SU-DHL-6 (cell line): Measurements from ENCODE around the gene RINT1.

Experiments used
- H2AFZ ChIP-seq: fragments of 200-600 bp; sonication (generic); 2 replicates; pipeline ENCODE4 v1.6.1; 2014; ENCODE audit warnings: low read depth, mild to moderate bottlenecking, moderate library complexity, mixed read lengths, antibody characterized with exemption, low read length; ENCODE audit not compliant: severe bottlenecking
- H3F3A ChIP-seq: fragments of 200-600 bp; shearing (Covaris generic); 2 replicates; pipeline ENCODE4 v1.6.0; 2016; ENCODE audit warnings: antibody characterized with exemption, mild to moderate bottlenecking; ENCODE audit not compliant: insufficient read depth
- H3K27ac ChIP-seq: fragments of 200-600 bp; sonication (generic); 2 replicates; pipeline ENCODE4 v1.5.1; 2016; ENCODE audit warnings: low read depth, mild to moderate bottlenecking, low read length, moderate library complexity, mixed read lengths
- H3K27me3 ChIP-seq: fragments of 200-600 bp; sonication (generic), shearing (Covaris generic); 2 replicates; pipeline ENCODE4 v1.6.0; 2014; ENCODE audit warnings: mild to moderate bottlenecking, low read length
- H3K36me3 ChIP-seq: fragments of 200-600 bp; sonication (generic); 2 replicates; pipeline ENCODE4 v1.6.1; 2014; ENCODE audit warnings: mild to moderate bottlenecking, low read length, mixed read lengths
- H3K4me2 ChIP-seq: fragments of 300-600, 200-600 bp; shearing (Covaris generic), sonication (generic); 2 replicates; pipeline ENCODE4 v1.6.0; 2014; ENCODE audit warnings: low read length, low read depth, mild to moderate bottlenecking; ENCODE audit not compliant: poor library complexity, severe bottlenecking
- H3K4me3 ChIP-seq: fragments of 200-600 bp; sonication (generic); 2 replicates; pipeline ENCODE4 v1.5.1; 2014; ENCODE audit warnings: antibody characterized with exemption, low read length, mild to moderate bottlenecking, mixed read lengths; ENCODE audit not compliant: insufficient read depth, poor library complexity, severe bottlenecking
- H3K79me2 ChIP-seq: fragments of 200-600 bp; sonication (generic); 2 replicates; pipeline ENCODE4 v1.6.1; 2014; ENCODE audit warnings: mild to moderate bottlenecking, low read length, moderate library complexity; ENCODE audit not compliant: insufficient read depth
- H3K9ac ChIP-seq: fragments of 200-600 bp; sonication (generic); 2 replicates; pipeline ENCODE4 v1.7.0; 2014; ENCODE audit warnings: mild to moderate bottlenecking, low read length
- H3K9me2 ChIP-seq: fragments of 200-600 bp; sonication (generic); replicated peaks from 2 replicates; pipeline ENCODE4 v1.6.1; 2014; ENCODE audit warnings: low read length; ENCODE audit not compliant: insufficient read depth
- H3K9me3 ChIP-seq: fragments of 200-600 bp; sonication (generic); 2 replicates; pipeline ENCODE4 v1.6.1; 2014; ENCODE audit warnings: low read length, mixed read lengths; ENCODE audit not compliant: insufficient read depth
- H4K20me1 ChIP-seq: fragments of 200-600 bp; sonication (generic); 2 replicates; pipeline ENCODE4 v1.6.1; 2014; ENCODE audit warnings: low read depth, mild to moderate bottlenecking, antibody characterized with exemption, low read length, moderate library complexity, mixed read lengths
- EZH2phosphoT487 ChIP-seq: fragments of 200-600 bp; sonication (generic), shearing (Covaris generic); conservative IDR thresholded peaks from 2 replicates; pipeline ENCODE4 v1.6.1; 2018; ENCODE audit warnings: mild to moderate bottlenecking, antibody characterized with exemption, low read length, moderate library complexity, mixed read lengths
- TF ChIP-seq, protein P1 (sequence below): fragments of 200-600 bp; sonication (generic); IDR thresholded peaks from one replicate; pipeline ENCODE4 v1.5.1; 2017; ENCODE audit warnings: antibody characterized with exemption, mild to moderate bottlenecking, low read length, moderate library complexity; ENCODE audit not compliant: insufficient read depth, poor library complexity, severe bottlenecking

RINT1 gene

DNA sequence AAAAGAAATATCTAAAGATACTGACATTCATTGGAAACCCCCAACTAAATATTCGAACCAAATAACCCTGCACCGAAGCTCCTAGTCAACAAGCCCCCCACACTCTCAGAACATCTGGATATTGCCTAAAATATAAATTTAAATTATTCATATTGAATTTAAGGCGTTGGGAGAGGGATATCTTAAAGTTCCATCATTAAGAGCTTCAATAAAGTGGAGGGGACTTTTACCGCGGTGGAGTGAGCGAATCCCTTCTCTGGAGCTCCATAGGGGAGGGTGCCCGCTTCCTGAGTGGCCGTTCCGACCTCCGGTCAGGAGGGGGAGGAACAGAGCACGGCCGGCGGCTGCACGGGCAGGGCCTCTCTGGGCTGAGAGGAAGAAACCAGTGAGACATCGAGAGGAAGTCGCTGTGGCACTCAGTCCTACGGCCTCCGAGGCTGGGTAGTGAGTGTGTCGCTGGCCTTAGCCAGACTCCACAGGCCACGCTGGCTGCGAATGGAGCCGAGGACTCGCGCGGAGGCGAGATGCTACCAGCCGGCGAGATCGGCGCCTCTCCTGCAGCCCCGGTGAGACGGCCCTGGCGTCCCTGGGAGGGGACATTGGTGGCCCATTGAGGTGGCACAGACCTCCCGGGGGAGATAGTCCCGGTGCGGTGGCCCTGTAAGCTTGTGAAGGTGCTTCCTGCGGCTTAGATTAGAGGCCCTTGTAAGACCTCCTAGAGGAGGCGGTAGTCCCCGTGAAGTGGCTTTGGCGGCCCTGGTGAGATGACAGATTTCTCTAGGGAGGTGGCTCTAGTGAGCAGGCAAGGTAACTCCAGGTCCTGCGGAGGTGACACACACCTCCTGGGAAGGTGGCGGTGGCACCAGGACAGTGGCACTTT, at the start of gene RINT1:
RINT1 (plus strand) TSS at position 410 of the 880 bp plus-strand sequence; CDS start at position 525, 115 bp downstream.
- H3K27ac ChIP-seq = peak within 1 kb of the TSS; percentile 59
- H3K4me2 ChIP-seq = peak within 1 kb of the TSS; percentile 97

DNA sequence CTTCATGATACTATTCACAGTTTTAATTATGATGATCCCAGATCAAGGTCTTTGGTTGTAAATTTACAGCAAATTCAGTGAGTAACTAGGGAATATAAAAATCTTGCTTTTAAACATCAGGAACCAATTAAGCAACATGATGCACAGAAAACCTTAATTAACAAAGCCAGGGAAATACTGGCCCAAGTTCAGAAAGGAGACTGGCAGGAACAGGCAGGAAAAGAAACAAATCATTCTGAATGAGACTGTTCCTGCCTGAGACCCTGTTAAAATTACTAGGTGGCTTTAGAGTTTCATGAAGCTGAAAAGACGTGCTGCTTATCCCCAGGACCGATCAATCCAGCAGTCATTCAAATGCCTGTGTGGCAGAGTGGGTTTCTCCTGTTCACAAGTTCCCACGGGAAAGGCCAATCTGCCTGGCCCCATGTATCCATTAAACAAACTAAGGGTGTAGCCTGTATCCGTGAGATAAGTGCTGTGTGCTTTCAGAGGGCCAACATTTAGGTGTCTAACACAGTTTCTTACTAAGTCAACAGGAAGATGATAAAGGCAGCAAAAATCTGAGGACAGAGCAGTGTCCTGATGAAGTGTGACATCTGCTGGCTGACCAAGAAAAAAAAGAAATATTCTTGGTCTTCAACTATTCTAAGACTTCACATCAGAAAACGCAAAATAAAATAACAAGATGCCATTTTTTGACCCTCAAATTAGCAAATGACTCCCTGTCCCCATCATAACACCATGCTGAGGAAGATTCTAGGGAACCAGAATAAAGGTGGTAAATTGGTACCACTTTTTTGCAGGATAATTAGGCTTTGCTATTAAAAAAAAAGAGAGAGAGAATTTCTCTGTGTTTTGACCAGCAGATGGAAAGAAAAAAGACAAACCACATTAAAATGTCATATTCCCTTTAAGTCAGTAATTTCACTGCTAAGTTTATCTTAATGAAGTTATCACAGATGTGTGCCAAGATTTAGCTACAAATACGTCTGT, 44.1 kb upstream of the RINT1 start:
- Histone ChIP-seq H3K36me3 (peaks cover 4% of the 10 kb centered on the region; the same call in 1 of the 2 replicates), H3K79me2 (no peaks in the 10 kb centered on the region), H3K9ac (no peak overlapping the region), H3K9me2 (no peaks in the 10 kb centered on the region), H3K9me3 (no peaks in the 10 kb centered on the region), H4K20me1 (no peaks in the 10 kb centered on the region), H3K4me3 (no peak overlapping the region), H3F3A (0 out of 2 replicates have a peak, but pooled peaks cover 5% of the 10 kb centered on the region), H3K4me2 (no peak overlapping the region), H3K27me3 (no peaks in the 10 kb centered on the region), H2AFZ (no peak overlapping the region), H3K27ac (no peak overlapping the region)
- TF ChIP-seq EZH2phosphoT487 = no peak
- TF ChIP-seq, protein P1, sequence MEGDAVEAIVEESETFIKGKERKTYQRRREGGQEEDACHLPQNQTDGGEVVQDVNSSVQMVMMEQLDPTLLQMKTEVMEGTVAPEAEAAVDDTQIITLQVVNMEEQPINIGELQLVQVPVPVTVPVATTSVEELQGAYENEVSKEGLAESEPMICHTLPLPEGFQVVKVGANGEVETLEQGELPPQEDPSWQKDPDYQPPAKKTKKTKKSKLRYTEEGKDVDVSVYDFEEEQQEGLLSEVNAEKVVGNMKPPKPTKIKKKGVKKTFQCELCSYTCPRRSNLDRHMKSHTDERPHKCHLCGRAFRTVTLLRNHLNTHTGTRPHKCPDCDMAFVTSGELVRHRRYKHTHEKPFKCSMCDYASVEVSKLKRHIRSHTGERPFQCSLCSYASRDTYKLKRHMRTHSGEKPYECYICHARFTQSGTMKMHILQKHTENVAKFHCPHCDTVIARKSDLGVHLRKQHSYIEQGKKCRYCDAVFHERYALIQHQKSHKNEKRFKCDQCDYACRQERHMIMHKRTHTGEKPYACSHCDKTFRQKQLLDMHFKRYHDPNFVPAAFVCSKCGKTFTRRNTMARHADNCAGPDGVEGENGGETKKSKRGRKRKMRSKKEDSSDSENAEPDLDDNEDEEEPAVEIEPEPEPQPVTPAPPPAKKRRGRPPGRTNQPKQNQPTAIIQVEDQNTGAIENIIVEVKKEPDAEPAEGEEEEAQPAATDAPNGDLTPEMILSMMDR = peak; percentile 15

More for the DNA sequence above, at the start of gene RINT1:
- TF ChIP-seq, protein P1 = peak; percentile 71
- TF ChIP-seq EZH2phosphoT487 = no peak
- H4K20me1 ChIP-seq = no peaks in the 10 kb centered on the region
- H3K4me3 ChIP-seq = peak within 1 kb of the TSS; percentile 71
- H3K79me2 ChIP-seq = peaks cover 35% of the 10 kb centered on the region
- no peaks in the 10 kb centered on the region for H3K27me3 ChIP-seq
- H3F3A ChIP-seq = peaks cover 6% of the 10 kb centered on the region; the same call in 1 of the 2 replicates
- no peaks in the 10 kb centered on the region for H3K9me3 ChIP-seq
- H3K36me3 ChIP-seq = peaks cover 6% of the 10 kb centered on the region; the same call in 1 of the 2 replicates
- no peaks in the 10 kb centered on the region for H3K9me2 ChIP-seq
- H2AFZ ChIP-seq = peak within 1 kb of the TSS; percentile 97
- H3K9ac ChIP-seq = peak within 1 kb of the TSS; percentile 80

DNA sequence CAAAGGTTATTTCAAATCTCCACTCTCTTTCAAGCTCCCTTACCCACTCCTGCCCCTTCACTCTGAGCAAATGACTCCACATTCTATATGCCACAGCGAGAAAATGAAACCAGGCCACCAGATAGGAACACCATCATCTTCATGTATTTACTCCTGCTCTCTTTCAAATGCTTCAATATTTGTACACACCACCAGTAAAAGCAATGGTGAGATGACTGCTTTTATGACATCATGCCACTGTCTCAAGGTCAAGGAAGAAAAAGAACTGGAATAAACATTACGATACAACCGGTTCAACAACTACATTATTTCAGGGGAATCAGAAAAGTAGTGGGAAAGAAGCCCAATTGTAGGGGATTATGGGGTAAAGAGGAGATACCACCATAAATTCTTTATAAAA, 42.6 kb upstream of the RINT1 start:
- no peaks in the 10 kb centered on the region for H4K20me1 ChIP-seq
- no peaks in the 10 kb centered on the region for H3K9me2 ChIP-seq
- TF ChIP-seq, protein P1 = no peak
- no peak for TF ChIP-seq EZH2phosphoT487
- H3K9me3 ChIP-seq = no peaks in the 10 kb centered on the region
- H3K9ac ChIP-seq = no peak overlapping the region
- H3K27ac ChIP-seq = no peak overlapping the region
- H3K4me3 ChIP-seq = no peak overlapping the region
- no peak overlapping the region for H2AFZ ChIP-seq
- peaks cover 4% of the 10 kb centered on the region; the same call in 1 of the 2 replicates for H3K36me3 ChIP-seq
- H3K27me3 ChIP-seq = no peaks in the 10 kb centered on the region
- no peak overlapping the region for H3K4me2 ChIP-seq
- no peaks in the 10 kb centered on the region for H3K79me2 ChIP-seq
- 0 out of 2 replicates have a peak, but pooled peaks cover 5% of the 10 kb centered on the region for H3F3A ChIP-seq
